ENCODE measurements around the gene DIPK2A. TPM values are rescaled to one million over a fixed set of nuclear protein-coding genes. Genes with fewer than 3 reads are reported as not detected.

The DIPK2A gene
- total and polyA plus RNA-seq, 2 of the 13 experiments (the other 11 are each of a cell fraction or from before 2014, with no cell fraction given): 5.8 to 8.0 TPM

GRCh38 chr3:143971359-143972154 lies at the start of gene DIPK2A (continued):
- no peak for TF ChIP-seq TRIM24 (CRISPR knock-in tag; IDR thresholded peaks at IDR 0.05)
- TF ChIP-seq MED8 (CRISPR knock-in tag; IDR thresholded peaks at IDR 0.05; ENCODE audit: insufficient replicate concordance): no peak
- no peak for TF ChIP-seq KDM1A (CRISPR knock-in tag; IDR thresholded peaks at IDR 0.05)
- peak; percentile 43; the same call in 1 of the 2 replicates for TF ChIP-seq CHD2 (IDR thresholded peaks at IDR 0.05; ENCODE audit: low read depth, low read length)
- TF ChIP-seq ZMYM4 (CRISPR knock-in tag; IDR thresholded peaks at IDR 0.05): peak; percentile 49
- no peak for TF ChIP-seq ONECUT2 (CRISPR knock-in tag; IDR thresholded peaks at IDR 0.05)
- no peak for TF ChIP-seq SMAD9 (CRISPR knock-in tag; IDR thresholded peaks at IDR 0.05)
- TF ChIP-seq CENPBD1 (CRISPR knock-in tag; IDR thresholded peaks at IDR 0.05; ENCODE audit: borderline replicate concordance, low read depth): no peak
- no peak for TF ChIP-seq ZSCAN30 (CRISPR knock-in tag; IDR thresholded peaks at IDR 0.05)
- no peak for TF ChIP-seq ZNF3 (CRISPR knock-in tag; IDR thresholded peaks at IDR 0.05)
- no peak for TF ChIP-seq AFF4 (CRISPR knock-in tag; IDR thresholded peaks at IDR 0.05)
- peak; percentile 20; the same call in 1 of the 2 replicates for TF ChIP-seq ZFP82 (CRISPR knock-in tag; IDR thresholded peaks at IDR 0.05; ENCODE audit: borderline replicate concordance)

Measured in HepG2 (cell line).